HG02623 (cell line): ENCODE measurements around the gene TMEM151A.
"Not testable (repeated sequence)": the region's sequence is repeated elsewhere in the genome, so short reads cannot be mapped to it uniquely, and the experiment has no call there.

Experiments used
- ATAC-seq: cut with Tn5 transposase; IDR thresholded peaks from one replicate; pipeline ENCODE4 v1.9.1; 2021; ENCODE audit warnings: moderate library complexity; ENCODE audit not compliant: unreplicated experiment

Gene TMEM151A

DNA sequence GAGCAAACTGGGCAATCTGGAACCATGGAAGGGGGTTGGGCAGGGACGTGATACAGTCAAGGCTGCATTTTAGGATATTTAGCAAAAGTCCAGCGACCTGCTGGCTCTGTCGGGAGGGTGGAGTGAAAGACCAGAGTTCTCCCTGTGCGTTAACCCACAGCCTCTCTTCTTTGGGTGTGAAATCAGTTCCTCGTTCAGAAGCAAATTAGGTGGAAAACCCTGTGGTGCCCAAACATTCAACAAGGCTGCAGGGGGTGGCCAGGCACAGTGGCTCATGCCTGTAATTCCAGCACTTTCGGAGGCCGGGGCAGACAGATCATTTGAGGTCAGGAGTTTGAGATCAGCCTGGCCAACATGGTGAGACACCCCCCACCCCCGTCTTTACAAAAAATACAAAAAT lies 5.9 kb downstream of the TMEM151A start:
- ATAC-seq, result no peak

DNA sequence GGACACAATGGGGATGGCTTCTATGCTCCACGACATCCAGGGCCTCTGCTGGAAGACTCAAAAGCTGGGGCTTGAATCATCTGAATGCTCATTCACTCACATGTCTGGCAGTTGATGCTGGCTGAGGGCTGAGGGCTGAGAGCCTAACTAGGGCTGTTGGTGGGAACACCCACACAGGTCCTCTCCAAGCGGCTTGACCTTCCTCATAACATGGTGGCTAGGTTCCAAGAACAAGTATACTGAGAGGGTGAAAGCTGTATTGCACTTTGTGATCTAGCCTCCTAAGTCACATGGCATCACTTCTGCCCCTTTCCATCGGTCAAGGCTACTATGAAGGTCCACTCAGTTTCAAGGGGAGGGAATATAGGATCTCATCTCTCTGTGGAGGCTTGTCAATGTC lies 7.5 kb downstream of the TMEM151A start:
- no peak for ATAC-seq

DNA sequence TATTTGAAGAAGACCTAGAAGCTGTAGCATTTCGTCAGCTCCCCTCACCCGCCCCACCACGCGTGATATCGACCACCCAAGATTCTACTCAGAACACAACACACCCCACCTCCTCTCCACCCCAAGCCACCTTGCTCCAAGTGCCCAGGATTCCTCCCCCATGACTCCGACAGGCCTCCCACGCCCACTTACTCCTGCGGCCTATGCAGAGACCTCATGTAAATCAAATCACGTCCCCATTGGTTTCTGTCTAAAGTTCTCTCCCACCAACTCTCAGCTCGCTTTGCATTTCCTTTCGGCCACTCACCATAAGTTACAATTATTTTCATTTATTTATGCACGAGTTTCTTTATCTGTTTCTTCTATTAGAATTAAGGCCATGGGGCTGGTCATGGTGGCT lies 11.0 kb downstream of the TMEM151A start:
- no peak for ATAC-seq

DNA sequence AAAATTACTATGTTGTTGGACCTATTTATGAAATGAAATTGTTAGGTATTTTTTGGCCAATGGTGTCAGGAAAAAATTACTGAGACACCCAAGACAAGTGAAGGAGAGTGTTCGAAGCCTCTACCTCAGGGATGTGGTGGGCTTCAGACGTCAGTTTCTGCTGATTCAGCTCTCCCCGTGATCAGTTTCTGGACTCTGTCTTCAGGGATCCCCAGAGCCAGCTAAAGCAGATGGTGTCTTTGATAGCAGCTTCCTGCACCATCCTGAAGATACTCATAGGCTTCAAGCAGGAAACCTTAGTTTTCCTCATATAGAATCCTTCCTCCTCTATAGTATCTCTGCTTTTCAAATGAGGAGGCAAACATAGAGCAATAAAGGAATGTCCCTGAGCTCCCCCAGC lies 17.8 kb downstream of the TMEM151A start:
- ATAC-seq, result no peak

DNA sequence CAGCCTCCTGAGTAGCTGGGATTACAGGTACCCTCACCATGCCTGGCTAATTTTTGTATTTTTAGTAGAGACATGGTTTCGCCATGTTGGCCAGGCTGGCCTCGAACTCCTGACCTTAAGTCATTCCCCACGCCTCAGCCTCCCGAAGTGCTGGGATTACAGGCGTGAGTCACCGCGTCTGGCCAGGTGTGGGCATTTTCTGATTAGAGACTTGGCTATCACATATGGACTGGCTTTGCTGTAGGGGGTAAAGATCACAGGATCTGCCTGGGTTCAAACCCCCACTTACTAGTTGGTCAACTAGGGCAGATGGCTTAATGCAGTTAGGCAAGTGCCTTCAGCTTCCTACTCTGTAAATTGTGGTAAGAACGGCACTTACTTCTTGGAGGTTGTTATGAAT lies 18.6 kb downstream of the TMEM151A start:
- ATAC-seq, result no peak

DNA sequence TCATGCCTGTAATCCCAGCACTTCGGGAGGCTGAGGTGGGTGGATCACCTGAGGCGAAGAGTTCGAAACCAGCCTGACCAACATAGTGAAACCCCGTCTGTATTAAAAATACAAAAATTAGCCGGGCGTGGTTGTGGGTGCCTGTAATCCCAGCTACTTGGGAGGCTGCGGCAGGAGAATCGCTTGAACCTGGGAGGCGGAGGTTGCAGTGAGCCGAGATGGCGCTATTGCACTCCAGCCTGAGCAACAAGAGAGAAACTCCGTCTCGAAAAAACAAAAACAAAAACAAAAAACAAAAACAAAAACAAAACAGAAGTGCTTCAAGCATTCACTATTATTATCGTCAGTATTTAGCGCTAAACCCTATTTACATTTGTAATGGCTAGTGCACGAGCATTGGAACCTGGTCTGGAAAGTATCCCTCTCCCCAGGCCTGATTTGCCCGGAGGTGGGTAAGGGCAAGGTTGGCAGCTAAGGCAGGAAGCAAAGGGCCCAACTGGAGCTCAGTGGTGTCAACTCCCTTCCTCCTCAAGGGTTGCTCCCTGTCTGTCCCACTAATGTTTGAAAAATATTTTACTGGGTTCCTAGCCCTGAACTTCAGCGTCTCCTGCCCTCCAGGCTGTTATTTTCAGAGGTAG lies 19.2 kb downstream of the TMEM151A start:
- ATAC-seq, result not testable (repeated sequence)

DNA sequence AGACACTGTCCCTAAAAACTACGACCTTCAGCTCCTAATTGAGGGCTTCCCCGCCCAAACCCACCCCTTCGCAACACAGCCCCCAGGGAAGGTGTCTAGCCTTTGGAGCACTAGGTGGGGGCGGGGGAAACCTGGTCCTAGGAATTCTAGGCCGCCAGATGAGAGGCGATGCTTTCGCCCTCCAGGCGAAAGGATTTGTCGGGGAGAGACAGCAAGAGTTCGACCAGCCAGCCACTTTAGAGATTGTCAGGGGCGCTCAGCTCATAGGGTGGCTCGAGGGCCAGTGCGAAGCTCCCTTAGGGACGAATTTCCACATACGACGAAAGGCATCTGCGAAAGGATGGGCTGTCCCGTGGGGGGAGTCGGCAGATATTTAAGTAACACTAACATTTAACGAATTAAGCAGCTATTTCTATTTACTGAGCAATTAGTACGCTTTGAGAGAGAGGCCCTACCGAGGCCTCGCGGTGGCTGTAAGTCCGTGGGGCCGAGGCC lies 19.8 kb downstream of the TMEM151A start:
- no peak for ATAC-seq

DNA sequence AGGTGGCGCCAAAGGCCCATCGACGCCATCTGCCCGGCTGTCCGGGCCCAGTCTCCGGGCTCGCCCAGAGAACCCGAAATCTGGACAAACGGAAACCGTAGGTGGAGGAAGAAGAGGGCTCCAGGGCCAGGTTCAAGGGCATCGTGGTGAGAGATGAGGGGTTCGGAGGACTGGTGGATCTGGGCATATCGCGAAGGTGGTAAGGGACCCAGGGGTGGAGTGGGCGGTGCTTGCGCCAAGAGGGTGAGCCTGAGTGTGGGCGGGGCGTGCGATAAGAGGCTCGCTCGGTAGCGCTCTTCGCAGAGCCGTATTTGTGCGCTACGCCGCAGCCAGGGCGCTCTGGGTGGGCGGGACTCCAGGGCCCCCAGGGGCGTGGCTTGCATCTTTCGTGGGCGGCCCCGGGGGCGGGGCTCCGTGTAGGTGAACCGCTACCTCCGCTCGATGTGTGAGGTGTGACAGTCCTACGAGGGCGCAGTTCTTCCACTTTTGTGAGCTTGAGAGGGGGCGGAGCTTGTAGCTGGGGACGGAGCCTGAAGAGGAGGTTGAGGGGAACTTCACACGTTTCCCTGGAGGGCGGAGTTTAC lies 20.4 kb downstream of the TMEM151A start:
- peak; percentile 50 for ATAC-seq

DNA sequence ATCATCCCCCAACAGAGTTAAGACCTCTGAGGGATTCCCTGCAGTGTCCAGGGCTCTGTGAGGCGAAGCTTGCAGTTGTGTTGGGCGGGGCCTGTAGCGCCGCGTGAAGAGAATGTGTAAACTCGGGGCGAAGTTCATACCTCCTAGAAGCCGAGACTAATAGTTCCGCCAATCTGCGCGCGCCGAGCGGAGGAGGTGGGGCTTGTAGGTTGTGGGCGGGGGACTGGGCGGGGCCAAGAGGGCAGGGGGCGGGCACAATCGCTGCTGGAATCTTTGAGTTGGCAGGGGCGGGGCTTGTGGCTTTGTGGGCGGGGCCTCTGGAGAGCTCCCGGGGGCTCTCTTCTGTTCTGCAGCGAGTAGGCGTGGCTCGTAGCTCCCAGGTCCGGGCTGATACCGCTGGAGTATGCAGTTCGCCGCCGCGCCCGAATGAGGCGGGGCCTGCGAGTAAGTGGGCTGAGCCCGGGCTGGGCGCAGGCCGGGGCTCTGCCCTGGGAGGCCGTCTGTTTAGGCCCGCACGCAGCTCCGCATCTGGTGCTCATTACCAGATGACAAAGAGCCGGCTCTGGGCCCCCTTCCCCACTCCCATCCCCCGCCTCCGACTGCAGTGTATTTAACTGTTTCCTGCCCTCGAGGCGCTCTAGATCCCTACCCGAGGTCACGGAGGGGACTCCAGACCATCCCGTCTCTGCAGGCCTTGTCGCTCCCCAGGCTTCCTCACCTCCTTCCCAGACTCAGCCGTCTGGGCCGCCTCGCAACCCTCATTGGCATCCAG lies 21.0 kb downstream of the TMEM151A start:
- ATAC-seq, result peak; percentile 52

DNA sequence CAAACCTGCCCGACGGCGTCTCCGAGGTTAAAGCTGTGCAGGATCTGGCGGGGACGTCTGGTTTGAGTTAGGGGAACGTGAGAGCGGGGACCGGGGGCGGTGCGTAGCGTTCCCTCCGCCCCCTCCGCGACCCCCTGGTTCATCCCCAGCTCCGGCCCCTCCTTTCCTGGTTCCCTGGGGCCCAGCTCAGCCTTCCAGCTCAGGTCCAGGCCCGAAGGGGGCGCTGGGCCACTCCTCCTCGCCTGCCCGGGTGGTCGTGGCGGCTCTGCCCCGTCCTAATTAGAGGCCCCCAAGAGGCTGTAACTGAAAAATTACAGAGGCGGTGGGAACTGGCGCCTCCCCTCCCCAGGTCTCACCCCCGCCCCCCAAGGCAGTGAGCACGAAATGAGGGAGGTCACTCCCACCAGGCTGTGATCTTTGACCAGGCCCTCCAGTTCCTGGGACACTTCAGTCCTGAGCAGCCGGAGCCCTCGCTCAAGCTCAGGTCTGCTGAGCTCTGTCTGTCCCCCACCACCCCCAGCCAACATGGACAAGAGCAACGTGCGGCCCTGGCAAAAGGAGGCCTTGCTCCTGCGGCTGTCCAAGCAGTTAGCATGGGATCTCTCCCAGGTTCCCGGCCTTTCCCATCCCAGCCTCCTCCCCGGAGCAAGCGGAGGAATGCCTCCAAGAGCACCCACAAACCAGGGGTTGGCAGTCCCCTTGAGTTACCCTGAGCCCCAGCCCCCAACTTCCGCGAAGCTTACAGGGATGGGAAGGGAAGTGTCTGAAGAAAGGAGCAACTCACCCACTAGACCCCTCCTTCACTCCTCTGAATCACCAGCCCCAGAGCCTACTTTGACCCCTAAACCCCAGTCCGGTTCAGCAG lies 21.9 kb downstream of the TMEM151A start:
- ATAC-seq, result no peak

DNA sequence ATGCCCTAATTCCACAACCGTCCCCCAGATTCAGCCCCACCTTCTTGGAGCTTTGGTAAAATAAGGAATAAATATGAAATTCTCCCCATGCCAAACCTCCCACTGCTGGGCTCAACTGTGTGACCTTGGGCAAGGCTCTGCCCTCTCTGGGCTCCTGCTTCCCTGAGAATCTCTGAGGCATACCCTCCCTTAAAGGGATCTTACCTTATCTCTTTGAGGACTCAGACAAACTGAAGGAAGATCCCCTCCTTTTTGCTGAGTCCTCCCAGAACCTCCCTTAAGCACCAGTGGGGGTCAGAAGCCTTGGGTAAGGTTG lies 22.4 kb downstream of the TMEM151A start:
- no peak for ATAC-seq

DNA sequence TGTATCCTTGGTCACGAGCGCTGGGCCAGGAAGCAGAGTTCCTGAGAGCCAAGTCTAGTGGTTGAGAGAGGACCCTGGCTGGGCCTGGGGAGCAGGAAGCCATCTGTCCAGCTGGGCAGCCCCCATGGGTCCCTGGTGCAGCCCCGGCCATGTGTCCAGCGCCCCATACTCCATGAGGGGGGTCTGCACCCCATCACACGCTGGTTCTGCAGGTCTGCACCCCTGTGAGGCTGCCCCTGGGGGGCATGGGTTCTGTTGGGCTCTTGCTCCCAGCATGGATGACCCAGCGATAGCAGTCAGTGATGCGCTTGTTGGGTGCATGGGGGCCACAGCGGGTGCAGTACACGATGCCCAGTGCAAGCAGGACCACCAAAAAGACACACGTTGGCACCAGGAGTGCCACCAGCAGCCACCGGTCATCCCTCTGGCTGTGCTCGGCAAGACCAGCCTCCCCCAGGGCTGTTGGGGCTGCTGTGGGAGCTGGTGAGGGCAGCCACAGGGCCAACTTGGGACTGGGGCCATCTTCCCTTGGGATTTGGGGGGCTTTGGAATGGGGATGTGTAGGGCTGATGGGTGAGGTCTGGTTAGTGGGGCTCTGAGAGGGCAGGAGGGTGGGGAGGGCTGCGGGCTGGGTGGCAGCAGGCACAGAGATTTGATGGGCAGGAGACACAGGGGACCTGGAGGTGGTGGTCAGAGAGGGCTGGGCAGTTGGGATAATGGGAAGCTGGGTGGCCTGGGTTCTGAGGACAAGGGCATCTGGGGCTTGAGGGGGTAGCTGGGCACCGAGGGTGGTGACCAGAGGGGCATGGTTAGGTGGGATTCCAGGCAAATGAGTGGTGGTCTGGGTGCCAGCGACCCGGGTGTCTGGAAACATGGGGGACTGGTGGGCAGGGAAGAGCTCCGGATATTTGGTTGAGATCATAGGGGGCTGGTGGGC lies 23.1 kb downstream of the TMEM151A start:
- ATAC-seq, result no peak

DNA sequence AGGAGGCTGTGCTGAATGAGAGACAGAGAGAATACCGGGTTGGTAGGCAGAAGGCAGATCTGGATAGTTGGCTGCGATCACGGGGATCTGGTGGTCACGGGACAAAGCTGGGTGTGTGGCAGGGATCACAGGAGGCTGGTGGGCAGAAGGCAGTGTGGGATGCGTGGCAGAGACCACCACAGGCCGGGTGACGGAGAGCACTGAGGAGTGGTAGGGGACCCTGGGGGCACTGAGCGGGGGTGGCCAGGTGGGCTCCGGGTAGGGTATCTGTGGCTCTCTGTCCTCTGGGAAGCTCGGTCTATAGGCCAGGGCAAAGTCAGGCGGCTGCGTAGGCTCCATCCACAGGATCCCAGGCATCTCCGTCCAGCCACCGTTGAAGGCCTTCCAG lies 23.8 kb downstream of the TMEM151A start:
- ATAC-seq, result no peak

DNA sequence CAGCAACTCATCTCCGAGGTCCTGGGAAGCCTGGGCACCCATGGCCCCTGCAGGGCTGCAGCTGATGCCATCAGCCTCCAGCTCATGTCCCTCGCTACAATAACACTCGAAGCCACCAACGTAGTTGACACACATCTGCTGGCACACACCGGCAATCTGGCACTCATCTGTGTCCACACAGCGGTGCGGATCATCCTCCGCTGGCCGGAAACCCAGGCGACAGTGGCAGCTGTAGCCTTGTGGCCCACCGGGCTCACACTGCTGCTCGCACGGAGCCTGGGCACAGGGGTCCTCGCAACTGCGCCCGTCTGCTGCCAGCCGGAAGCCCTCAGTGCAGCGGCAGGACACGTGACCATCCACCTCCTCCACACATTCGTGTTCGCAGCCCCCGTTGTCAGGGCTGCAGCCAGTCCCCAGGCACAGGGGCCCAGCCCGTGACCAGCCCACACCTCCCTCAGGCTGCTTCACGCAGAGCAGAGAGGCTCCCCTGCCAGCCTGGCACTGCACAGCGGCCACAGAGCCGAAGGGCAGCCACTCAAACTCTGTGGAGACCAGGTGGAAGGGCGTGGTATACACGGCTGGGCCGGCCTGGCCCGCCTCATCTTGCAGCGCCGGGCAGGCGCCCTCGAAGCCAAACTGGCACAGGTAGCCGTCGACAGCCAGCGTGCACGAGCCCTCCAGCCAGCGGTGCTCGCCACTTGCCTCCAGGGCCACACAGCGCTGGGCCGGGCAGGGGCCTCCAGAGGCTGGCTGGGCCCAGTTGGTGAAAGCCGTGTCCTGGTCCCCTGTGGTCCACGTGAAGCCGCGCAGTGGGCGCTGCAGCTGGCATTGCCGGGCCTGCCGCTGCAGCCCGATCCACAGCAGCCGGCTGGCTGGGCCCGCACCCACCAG lies 24.5 kb downstream of the TMEM151A start:
- no peak for ATAC-seq

DNA sequence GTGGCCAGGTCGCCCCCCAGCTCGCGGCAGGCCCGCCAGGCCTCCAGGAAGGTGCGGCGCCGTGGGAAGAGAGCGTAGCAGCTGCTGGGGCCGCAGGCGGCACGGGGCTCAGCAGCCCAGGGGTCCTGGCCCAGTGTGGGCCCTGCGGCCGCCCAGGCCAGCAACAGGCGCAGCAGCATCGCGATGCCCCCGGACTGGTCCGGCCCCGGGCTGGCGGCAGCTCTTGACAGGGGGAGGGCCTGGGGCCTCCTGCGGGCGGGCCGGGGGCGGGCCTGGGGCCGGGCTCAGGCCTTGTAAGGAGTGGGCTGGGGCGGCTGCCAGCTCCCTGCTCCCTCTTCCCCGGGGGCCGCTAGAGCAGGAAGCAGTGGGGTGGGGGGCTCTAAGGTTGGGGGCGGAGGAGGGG lies 25.2 kb downstream of the TMEM151A start, which contains the start of gene CD248:
TSS of gene CD248 (minus strand) at position 196 of the 403 bp plus-strand sequence. CDS start at position 179, 17 bp downstream.
- no peak for ATAC-seq

DNA sequence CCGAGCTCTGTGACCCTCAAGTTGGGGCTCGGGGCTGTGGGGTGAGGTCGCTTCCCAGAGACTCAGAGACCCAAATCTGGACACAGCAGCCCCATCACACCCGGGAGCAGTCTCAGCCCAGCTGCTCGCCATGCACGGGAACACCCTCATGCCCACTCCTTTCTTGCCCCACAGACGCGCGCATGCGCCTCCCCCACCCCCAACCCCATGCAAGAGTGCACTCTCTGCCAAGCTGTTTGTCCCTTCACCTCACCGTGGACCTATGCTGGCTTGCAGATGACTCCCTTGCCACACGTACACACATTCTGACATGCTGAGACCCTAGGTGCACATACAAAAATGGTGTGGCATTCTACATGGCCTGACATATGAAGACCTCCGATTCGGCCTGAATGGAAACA lies 25.6 kb downstream of the TMEM151A start:
- no peak for ATAC-seq

DNA sequence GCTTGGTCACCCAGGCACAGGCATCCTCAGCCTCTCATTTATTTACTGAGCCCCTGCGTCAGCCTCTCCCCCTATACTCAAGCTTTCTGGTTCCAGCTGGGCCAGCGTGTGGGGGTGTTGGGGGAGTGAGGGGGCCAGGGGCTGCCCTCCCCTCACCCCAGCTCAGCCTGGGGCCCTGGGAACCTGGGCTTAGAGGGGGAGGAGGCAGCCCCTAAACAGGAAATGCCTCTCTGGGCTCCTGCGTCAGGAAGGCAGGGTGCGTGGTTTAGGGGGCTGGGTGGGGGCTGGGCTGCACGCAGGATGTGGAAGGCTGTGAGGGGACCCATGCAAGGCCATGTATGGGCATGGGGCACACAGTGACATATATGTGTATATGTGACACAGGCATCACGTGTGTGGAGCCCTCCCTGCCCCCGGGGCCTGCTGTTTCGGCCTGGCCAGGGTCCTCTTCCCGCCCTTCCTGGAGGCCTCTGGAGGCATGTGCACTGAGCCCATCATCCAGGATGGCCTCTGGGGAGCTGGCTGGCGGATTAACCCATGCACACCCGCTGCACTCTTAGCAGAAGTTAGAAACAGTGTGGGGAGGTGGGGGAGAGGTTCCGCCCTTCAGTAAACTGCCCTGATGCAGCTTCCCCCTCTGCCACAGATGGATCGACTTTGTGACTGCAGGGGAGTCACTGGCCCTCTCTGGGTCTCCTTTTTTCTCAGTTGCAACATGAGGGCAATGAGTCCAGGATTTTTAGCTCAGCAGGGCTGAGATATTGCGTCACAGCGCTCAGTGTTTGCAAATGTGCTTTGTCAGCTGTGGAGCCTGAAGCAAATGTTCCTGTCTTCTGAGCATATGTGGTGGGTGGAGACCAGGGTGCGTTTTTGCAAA lies 26.3 kb downstream of the TMEM151A start:
- no peak for ATAC-seq

DNA sequence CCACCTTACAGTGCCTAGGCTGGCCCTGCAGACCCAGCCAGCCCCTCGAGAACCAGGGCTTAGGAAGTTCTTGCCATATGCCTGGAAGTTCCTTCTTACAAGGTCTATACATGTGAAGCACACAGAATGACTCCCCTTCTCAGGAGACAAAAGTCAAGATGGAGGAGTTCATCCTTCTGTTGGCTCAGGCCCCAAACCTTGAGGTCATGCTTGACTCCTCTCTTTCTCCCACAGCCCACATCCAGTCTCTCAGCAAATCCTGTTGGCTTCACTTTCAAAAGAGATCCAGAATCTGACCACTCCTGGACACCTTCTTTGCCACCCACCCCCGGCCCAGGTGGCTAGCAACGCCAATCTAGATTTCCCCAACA lies 26.9 kb downstream of the TMEM151A start:
- no peak for ATAC-seq
